Transverse colon (tissue), 4 donors: ENCODE measurements around the gene SLC6A17. TPM values are rescaled to one million over a fixed set of nuclear protein-coding genes. Genes with fewer than 3 reads are reported as not detected.

Source experiments
- DNase-seq: peaks from one replicate; pipeline ENCODE4 v3.0.0-alpha.2; 2019
- H3K27ac ChIP-seq, 4 donors: fragments of 200-600 bp; sonication (generic); 2 replicates each; pipeline ENCODE4 v1.5.1; 2016 to 2018; ENCODE audit warnings: inconsistent platforms in 4 of 4
- H3K27me3 ChIP-seq: fragments of 200-600 bp; sonication (generic); 2 replicates; pipeline ENCODE4 v1.5.1; 2017; ENCODE audit warnings: inconsistent platforms
- H3K36me3 ChIP-seq, 4 donors: fragments of 200-600 bp; sonication (generic); 2 replicates each; pipeline ENCODE4 v1.5.1; 2017 to 2019; ENCODE audit warnings: inconsistent platforms in 4 of 4
- H3K4me1 ChIP-seq, 4 donors: fragments of 200-600 bp; sonication (generic); 2 replicates each; pipeline ENCODE4 v1.5.1; 2017 to 2020; ENCODE audit warnings: inconsistent platforms in 4 of 4
- H3K4me3 ChIP-seq, 4 donors: fragments of 200-600 bp; sonication (generic); 1 replicate in 1 of 4; 2 replicates in 3 of 4; pipeline versions ENCODE4 v1.5.1 to v1.6.1; 2017 to 2019; ENCODE audit warnings: inconsistent platforms in 4 of 4
- H3K9me3 ChIP-seq, 2 donors: fragments of 200-600 bp; sonication (generic); 2 replicates each; pipeline ENCODE4 v1.5.1; 2017 to 2019; ENCODE audit warnings: inconsistent platforms in 2 of 2
- CTCF ChIP-seq, 5 experiments: fragments of 200-600 bp in 3 of 5; fragments of 450-650 bp in 2 of 5; sonication (generic) in 3 of 5; IDR thresholded peaks; 1 replicate in 2 of 5; 2 replicates in 3 of 5; pipeline ENCODE4 v1.5.1; 2016 to 2017; ENCODE audit warnings: antibody characterized with exemption in 5 of 5, inconsistent platforms in 3 of 5, mild to moderate bottlenecking in 2 of 5, moderate library complexity in 1 of 5
- EP300 ChIP-seq: sonication (generic); formaldehyde crosslinking; IDR thresholded peaks from one replicate; pipeline ENCODE4 v1.6.1; 2017; ENCODE audit warnings: antibody characterized with exemption, low read depth
- POLR2A ChIP-seq: fragments of 450-650 bp; IDR thresholded peaks from one replicate; pipeline ENCODE4 v1.6.1; 2016; ENCODE audit warnings: antibody characterized with exemption, mild to moderate bottlenecking, moderate library complexity
- POLR2AphosphoS5 ChIP-seq, 3 donors: sonication (generic); formaldehyde crosslinking; IDR thresholded peaks; one replicate each; pipeline ENCODE4 v1.6.1; 2016; ENCODE audit warnings: antibody characterized with exemption in 3 of 3
- WGBS, 2 donors: methylation state at CpG; one replicate each; pipeline ENCODE4 v1.1.5; 2018; ENCODE audit warnings: low coverage in 1 of 2; 5-methylcytosine and 5-hydroxymethylcytosine counted together
- in situ Hi-C, 4 donors: fragments of 200-750 bp; cut with MboI; loops; one replicate each; pipeline versions ENCODE4 v1.15.0 to v1.15.1; 2017; ENCODE audit warnings: low sequenced_read_pairs in 3 of 4, low pct_ligation_motif_present in 1 of 4, low pct_unique_long_range_greater_than_20kb in 1 of 4
- intact Hi-C: fragments of 100-400 bp; cut with DNase I; formaldehyde crosslinking; loops from one replicate; pipeline ENCODE4 v1.15.1; 2023; ENCODE audit warnings: low total_unique reads
- total RNA-seq, 4 donors: library from RNA; depleted of rRNA; stranded (reverse); fragments of >200 nt; gene quantifications; one replicate each; pipeline ENCODE4 v1.1.0, GENCODE V29; 2016

Gene SLC6A17
- total RNA-seq, 4 donors from 2014 or later, result under 0.01 to 0.37 (median 0.14) TPM; not detected in 1

- Histone ChIP-seq H3K27ac (no peak overlapping the region), H3K36me3 (no peaks in the 10 kb centered on the region), H3K9me3 (no peaks in the 10 kb centered on the region), H3K4me1 (no peaks in the 10 kb centered on the region), H3K4me3 (no peak overlapping the region), H3K27me3 (no peaks in the 10 kb centered on the region)
- WGBS, 2 donors, result 50 to 62% methylated on average over 2 to 4 of the region's 4 CpGs
- DNase-seq, result no peak
- TF ChIP-seq CTCF (IDR thresholded peaks at IDR 0.05) (no peak), POLR2A (no peak), EP300 (no peak), POLR2AphosphoS5 (IDR thresholded peaks at IDR 0.05) (no peak)
- intact Hi-C loops (loop anchor here (5.0 kb wide), 1 partner anchor 1180 kb away; no protein-coding TSS in a partner anchor), in situ Hi-C loops (no loop called here)
Measured at GRCh38 chr1:110177775-110178174, 27.5 kb downstream of the SLC6A17 start.

- intact Hi-C loops, result no loop called here
- no peak for TF ChIP-seq EP300
- no peak for TF ChIP-seq CTCF (IDR thresholded peaks at IDR 0.05)
- no peak for TF ChIP-seq POLR2A
- WGBS, 2 donors, result 86 to 88% methylated on average over 9 to 12 of the region's 12 CpGs
Measured at GRCh38 chr1:110183642-110184167, 33.4 kb downstream of the SLC6A17 start.

GRCh38 chr1:110184446-110184845 lies 34.2 kb downstream of the SLC6A17 start:
- in situ Hi-C loops, result no loop called here
- no peak overlapping the region for H3K4me3 ChIP-seq

More at GRCh38 chr1:110183642-110184167, 33.4 kb downstream of the SLC6A17 start:
- DNase-seq, result no peak
- Histone ChIP-seq H3K4me1 (peaks cover 0 to 10% (median 0%) of the 10 kb centered on the region in 4 donors), H3K36me3 (no peaks in the 10 kb centered on the region), H3K4me3 (no peak overlapping the region), H3K9me3 (no peaks in the 10 kb centered on the region), H3K27ac (no peak overlapping the region), H3K27me3 (no peaks in the 10 kb centered on the region)
- in situ Hi-C loops, result no loop called here

GRCh38 chr1:110185181-110185580 lies 34.9 kb downstream of the SLC6A17 start:
- H3K4me3 ChIP-seq, result no peak overlapping the region
- no peak overlapping the region for H3K27ac ChIP-seq
- 48 to 59% methylated on average over 3 to 10 of the region's 10 CpGs for WGBS, 2 donors
- intact Hi-C loops, result no loop called here
- TF ChIP-seq EP300 (no peak), CTCF (IDR thresholded peaks at IDR 0.05) (no peak), POLR2A (no peak), POLR2AphosphoS5 (IDR thresholded peaks at IDR 0.05) (no peak)
- peaks cover 0 to 10% (median 0%) of the 10 kb centered on the region in 4 donors for H3K4me1 ChIP-seq
- H3K36me3 ChIP-seq, result no peaks in the 10 kb centered on the region
- H3K27me3 ChIP-seq, result no peaks in the 10 kb centered on the region
- no peak for DNase-seq
- in situ Hi-C loops, result no loop called here
- H3K9me3 ChIP-seq, result no peaks in the 10 kb centered on the region

More at GRCh38 chr1:110184446-110184845, 34.2 kb downstream of the SLC6A17 start:
- intact Hi-C loops, result no loop called here
- no peaks in the 10 kb centered on the region for H3K36me3 ChIP-seq
- no peak for DNase-seq
- TF ChIP-seq POLR2AphosphoS5 (IDR thresholded peaks at IDR 0.05) (no peak), CTCF (IDR thresholded peaks at IDR 0.05) (no peak), EP300 (no peak), POLR2A (no peak)
- WGBS, 2 donors, result 56 to 67% methylated on average over 2 to 5 of the region's 5 CpGs
- no peaks in the 10 kb centered on the region for H3K9me3 ChIP-seq
- H3K27me3 ChIP-seq, result no peaks in the 10 kb centered on the region
- H3K4me1 ChIP-seq, result peaks cover 0 to 10% (median 0%) of the 10 kb centered on the region in 4 donors
- H3K27ac ChIP-seq, result no peak overlapping the region
